Suprapubic skin (tissue), 4 donors: ENCODE measurements around the gene MCAT. TPM values are rescaled to one million over a fixed set of nuclear protein-coding genes. Genes with fewer than 3 reads are reported as not detected.

ENCODE experiments used
- DNase-seq, 2 donors: peaks; one replicate each; pipeline ENCODE4 v3.0.0-alpha.2; 2019; ENCODE audit warnings: low spot score in 2 of 2
- H3K27ac ChIP-seq: fragments of 200-600 bp; sonication (generic); one replicate; pipeline ENCODE4 v1.5.1; 2019
- H3K27me3 ChIP-seq: fragments of 200-600 bp; sonication (generic); one replicate; pipeline ENCODE4 v1.5.1; 2019
- H3K36me3 ChIP-seq: fragments of 200-600 bp; sonication (generic); one replicate; pipeline ENCODE4 v1.5.1; 2019
- H3K4me1 ChIP-seq: fragments of 200-600 bp; sonication (generic); one replicate; pipeline ENCODE4 v1.5.1; 2019
- H3K4me3 ChIP-seq: fragments of 200-600 bp; sonication (generic); one replicate; pipeline ENCODE4 v1.5.1; 2019; ENCODE audit warnings: mild to moderate bottlenecking
- H3K9me3 ChIP-seq: fragments of 200-600 bp; sonication (generic); one replicate; pipeline ENCODE4 v1.5.1; 2019
- EP300 ChIP-seq: sonication (generic); formaldehyde crosslinking; IDR thresholded peaks from one replicate; pipeline ENCODE4 v1.6.1; 2017; ENCODE audit warnings: antibody characterized with exemption
- POLR2A ChIP-seq, 2 donors: fragments of 450-650 bp; IDR thresholded peaks; one replicate each; pipeline ENCODE4 v1.6.1; 2017; ENCODE audit warnings: antibody characterized with exemption in 2 of 2, mild to moderate bottlenecking in 2 of 2, moderate library complexity in 2 of 2
- POLR2AphosphoS5 ChIP-seq, 3 donors: sonication (generic); formaldehyde crosslinking; IDR thresholded peaks; one replicate each; pipeline ENCODE4 v1.6.1; 2017; ENCODE audit warnings: antibody characterized with exemption in 3 of 3
- WGBS: methylation state at CpG from one replicate; pipeline ENCODE4 v1.1.5; 2018; 5-methylcytosine and 5-hydroxymethylcytosine counted together
- total RNA-seq, 4 donors: library from RNA; depleted of rRNA; stranded (reverse); fragments of >200 nt; gene quantifications; one replicate each; pipeline ENCODE4 v1.1.0, GENCODE V29; 2016
- TF ChIP-seq, protein P1 (sequence below), 2 donors: fragments of 200-600 bp in 1 of 2; fragments of 450-650 bp in 1 of 2; sonication (generic) in 1 of 2; IDR thresholded peaks; one replicate each; pipeline ENCODE4 v1.5.1; 2016 to 2019; ENCODE audit warnings: antibody characterized with exemption in 2 of 2, mild to moderate bottlenecking in 1 of 2, moderate library complexity in 1 of 2

The MCAT gene
- total RNA-seq, 4 donors from 2014 or later = 21.1 to 38.0 (median 25.2) TPM

GRCh38 chr22:43186272-43187170 lies 43.3 kb upstream of the MCAT start, which contains the start of gene TTLL12:
TSS of gene TTLL12 (minus strand) at chr22:43187134. CDS start at chr22:43187069, 65 bp downstream.
- TF ChIP-seq POLR2A (IDR thresholded peaks at IDR 0.05) (peak in 1 of 2 donors; percentile 26), EP300 (no peak)
- H3K9me3 ChIP-seq = no peaks in the 10 kb centered on the region
- peaks cover 46% of the 10 kb centered on the region for H3K4me1 ChIP-seq
- WGBS = 5% methylated on average over 11 of the region's 87 CpGs
- H3K4me3 ChIP-seq = peak within 1 kb of the TSS; percentile 85
- no peaks in the 10 kb centered on the region for H3K27me3 ChIP-seq
- peaks cover 12% of the 10 kb centered on the region for H3K36me3 ChIP-seq
- peak within 1 kb of the TSS; percentile 91 for H3K27ac ChIP-seq
- DNase-seq = no peak

- Histone ChIP-seq H3K27me3 (no peaks in the 10 kb centered on the region), H3K4me3 (peak overlapping the region; percentile 85), H3K27ac (no peak overlapping the region), H3K4me1 (peaks cover 46% of the 10 kb centered on the region), H3K36me3 (peaks cover 18% of the 10 kb centered on the region), H3K9me3 (no peaks in the 10 kb centered on the region)
- TF ChIP-seq POLR2A (IDR thresholded peaks at IDR 0.05) = no peak
- TF ChIP-seq, protein P1, sequence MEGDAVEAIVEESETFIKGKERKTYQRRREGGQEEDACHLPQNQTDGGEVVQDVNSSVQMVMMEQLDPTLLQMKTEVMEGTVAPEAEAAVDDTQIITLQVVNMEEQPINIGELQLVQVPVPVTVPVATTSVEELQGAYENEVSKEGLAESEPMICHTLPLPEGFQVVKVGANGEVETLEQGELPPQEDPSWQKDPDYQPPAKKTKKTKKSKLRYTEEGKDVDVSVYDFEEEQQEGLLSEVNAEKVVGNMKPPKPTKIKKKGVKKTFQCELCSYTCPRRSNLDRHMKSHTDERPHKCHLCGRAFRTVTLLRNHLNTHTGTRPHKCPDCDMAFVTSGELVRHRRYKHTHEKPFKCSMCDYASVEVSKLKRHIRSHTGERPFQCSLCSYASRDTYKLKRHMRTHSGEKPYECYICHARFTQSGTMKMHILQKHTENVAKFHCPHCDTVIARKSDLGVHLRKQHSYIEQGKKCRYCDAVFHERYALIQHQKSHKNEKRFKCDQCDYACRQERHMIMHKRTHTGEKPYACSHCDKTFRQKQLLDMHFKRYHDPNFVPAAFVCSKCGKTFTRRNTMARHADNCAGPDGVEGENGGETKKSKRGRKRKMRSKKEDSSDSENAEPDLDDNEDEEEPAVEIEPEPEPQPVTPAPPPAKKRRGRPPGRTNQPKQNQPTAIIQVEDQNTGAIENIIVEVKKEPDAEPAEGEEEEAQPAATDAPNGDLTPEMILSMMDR (IDR thresholded peaks at IDR 0.05) = no peak
- no peak for TF ChIP-seq EP300
- TF ChIP-seq POLR2AphosphoS5 (IDR thresholded peaks at IDR 0.05) = no peak
- 32% methylated on average over 4 of the region's 12 CpGs for WGBS
- no peak for DNase-seq
Observed at GRCh38 chr22:43185860-43186261, 42.7 kb upstream of the MCAT start.

- H3K27ac ChIP-seq = no peak overlapping the region
- peaks cover 40% of the 10 kb centered on the region for H3K36me3 ChIP-seq
- no peak overlapping the region for H3K4me3 ChIP-seq
- WGBS = 83% methylated on average over 11 of the region's 12 CpGs
- no peaks in the 10 kb centered on the region for H3K9me3 ChIP-seq
- no peak for DNase-seq
- no peaks in the 10 kb centered on the region for H3K27me3 ChIP-seq
- TF ChIP-seq POLR2A (IDR thresholded peaks at IDR 0.05) = no peak
- no peak for TF ChIP-seq POLR2AphosphoS5 (IDR thresholded peaks at IDR 0.05)
- TF ChIP-seq, protein P1 (IDR thresholded peaks at IDR 0.05) = no peak
- TF ChIP-seq EP300 = no peak
- peaks cover 46% of the 10 kb centered on the region for H3K4me1 ChIP-seq
Observed at GRCh38 chr22:43183496-43184277, 40.5 kb upstream of the MCAT start.

- WGBS = 94% methylated on average over 15 of the region's 17 CpGs
- Histone ChIP-seq H3K27ac (no peak overlapping the region), H3K4me3 (no peak overlapping the region), H3K4me1 (peaks cover 41% of the 10 kb centered on the region), H3K36me3 (peaks cover 46% of the 10 kb centered on the region), H3K9me3 (no peaks in the 10 kb centered on the region), H3K27me3 (no peaks in the 10 kb centered on the region)
- TF ChIP-seq POLR2AphosphoS5 (IDR thresholded peaks at IDR 0.05) = no peak
- TF ChIP-seq, protein P1 (IDR thresholded peaks at IDR 0.05) = no peak
- TF ChIP-seq POLR2A (IDR thresholded peaks at IDR 0.05) = no peak
- TF ChIP-seq EP300 = no peak
- DNase-seq = no peak
Observed at GRCh38 chr22:43182726-43183125, 39.5 kb upstream of the MCAT start.

GRCh38 chr22:43182118-43182517 lies 38.9 kb upstream of the MCAT start:
- Histone ChIP-seq H3K4me1 (peaks cover 39% of the 10 kb centered on the region), H3K27ac (no peak overlapping the region), H3K4me3 (no peak overlapping the region), H3K27me3 (no peaks in the 10 kb centered on the region), H3K9me3 (no peaks in the 10 kb centered on the region), H3K36me3 (peaks cover 49% of the 10 kb centered on the region)
- TF ChIP-seq, protein P1 (IDR thresholded peaks at IDR 0.05) = no peak
- TF ChIP-seq POLR2A (IDR thresholded peaks at IDR 0.05) = no peak
- no peak for TF ChIP-seq EP300
- DNase-seq = no peak
- WGBS = 90% methylated on average over 3 of the region's 10 CpGs
